Renal cortical epithelial cell (primary cell): ENCODE measurements around the gene PTPRC. TPM values are rescaled to one million over a fixed set of nuclear protein-coding genes. Genes with fewer than 3 reads are reported as not detected.
A peak's percentile ranks its signal among the peaks of the same experiment; 100 is the strongest.
"Not testable (repeated sequence)": the region's sequence is repeated elsewhere in the genome, so short reads cannot be mapped to it uniquely, and the experiment has no call there.

Experiments used
- DNase-seq: peaks from one replicate; pipeline ENCODE4 v3.0.0-alpha.2; 2011; ENCODE audit warnings: low read depth
- total RNA-seq: library from RNA; depleted of rRNA; stranded (reverse); fragments of >200 nt; gene quantifications from 2 replicates; pipeline ENCODE4 v1.2.3, GENCODE V29; 2014

Gene PTPRC
- not detected in 2 replicates for total RNA-seq

GRCh38 chr1:198638894-198639635, at the start of gene PTPRC:
Gene PTPRC (plus strand): TSS chr1:198639040. CDS start chr1:198639269, 229 bp downstream.
- no peak for DNase-seq

GRCh38 chr1:198590454-198590853, 48.4 kb upstream of the PTPRC start:
- DNase-seq: no peak

GRCh38 chr1:198595765-198596164, 43.1 kb upstream of the PTPRC start:
- DNase-seq: no peak

GRCh38 chr1:198597690-198598430, 41.0 kb upstream of the PTPRC start:
- no peak for DNase-seq

- DNase-seq: peak; percentile 97
Measured at GRCh38 chr1:198598796-198599321, 40.0 kb upstream of the PTPRC start.

GRCh38 chr1:198599749-198600148, 39.1 kb upstream of the PTPRC start:
- DNase-seq: no peak

- DNase-seq: no peak
Measured at GRCh38 chr1:198600906-198601305, 37.9 kb upstream of the PTPRC start.

GRCh38 chr1:198601310-198601709, 37.5 kb upstream of the PTPRC start:
- DNase-seq: not testable (repeated sequence)

GRCh38 chr1:198601936-198602889, 36.6 kb upstream of the PTPRC start:
- DNase-seq: peak; percentile 15

GRCh38 chr1:198604975-198605374, 33.9 kb upstream of the PTPRC start:
- no peak for DNase-seq

- no peak for DNase-seq
Measured at GRCh38 chr1:198605406-198605805, 33.4 kb upstream of the PTPRC start.

GRCh38 chr1:198606020-198606438, 32.8 kb upstream of the PTPRC start:
- DNase-seq: peak; percentile 92

GRCh38 chr1:198607714-198608113, 31.1 kb upstream of the PTPRC start:
- DNase-seq: no peak

- no peak for DNase-seq
Measured at GRCh38 chr1:198610362-198610761, 28.5 kb upstream of the PTPRC start.

GRCh38 chr1:198611219-198611618, 27.6 kb upstream of the PTPRC start:
- no peak for DNase-seq

GRCh38 chr1:198612471-198613260, 26.2 kb upstream of the PTPRC start:
- no peak for DNase-seq

GRCh38 chr1:198617406-198617805, 21.4 kb upstream of the PTPRC start:
- DNase-seq: no peak

GRCh38 chr1:198619375-198620140, 19.3 kb upstream of the PTPRC start:
- no peak for DNase-seq

GRCh38 chr1:198620218-198620617, 18.6 kb upstream of the PTPRC start:
- no peak for DNase-seq
